GM23338 (cell line): Measurements from ENCODE around the gene PARL. TPM values are rescaled to one million over a fixed set of nuclear protein-coding genes. Genes with fewer than 3 reads are reported as not detected.

Experiments used
- ATAC-seq: fragments of 200-7000 bp; cut with Tn5 transposase; 3 replicates; pipeline ENCODE4 v1.9.1; 2020
- DNase-seq: peaks from one replicate; pipeline ENCODE4 v3.0.0-alpha.2; 2015; ENCODE audit warnings: low spot score
- H2AFZ ChIP-seq: fragments of 200-600 bp; sonication (generic); 2 replicates; pipeline ENCODE4 v1.8.0; 2016; ENCODE audit warnings: antibody characterized with exemption, mild to moderate bottlenecking, moderate library complexity
- H3F3A ChIP-seq: fragments of 200-600 bp; sonication (generic); replicated peaks from 2 replicates; pipeline ENCODE4 v1.8.0; 2017; ENCODE audit warnings: antibody characterized with exemption, mixed run types, low read depth
- H3K27ac ChIP-seq: fragments of 200-600 bp; sonication (generic); 2 replicates; pipeline ENCODE4 v1.6.1; 2016; ENCODE audit warnings: low read depth
- H3K27me3 ChIP-seq: fragments of 200-600 bp; sonication (generic); 2 replicates; pipeline ENCODE4 v1.8.0; 2016; ENCODE audit warnings: mild to moderate bottlenecking, mixed run types, moderate library complexity; ENCODE audit not compliant: insufficient read depth
- H3K36me3 ChIP-seq: fragments of 200-600 bp; sonication (generic); 2 replicates; pipeline ENCODE4 v1.8.0; 2016; ENCODE audit warnings: mild to moderate bottlenecking; ENCODE audit not compliant: insufficient read depth
- H3K4me1 ChIP-seq: fragments of 200-600 bp; sonication (generic); 2 replicates; pipeline ENCODE4 v1.8.0; 2016; ENCODE audit warnings: mild to moderate bottlenecking, moderate library complexity; ENCODE audit not compliant: insufficient read depth
- H3K4me2 ChIP-seq: fragments of 200-600 bp; sonication (generic); 2 replicates; pipeline ENCODE4 v1.7.1; 2017; ENCODE audit warnings: mixed run types
- H3K4me3 ChIP-seq: fragments of 200-600 bp; sonication (generic); 2 replicates; pipeline ENCODE4 v1.6.1; 2016; ENCODE audit warnings: mixed run types
- H3K79me2 ChIP-seq: fragments of 200-600 bp; sonication (generic); replicated peaks from 2 replicates; pipeline ENCODE4 v1.8.0; 2017; ENCODE audit warnings: mild to moderate bottlenecking; ENCODE audit not compliant: insufficient read depth
- H3K9me2 ChIP-seq: fragments of 200-600 bp; sonication (generic); 2 replicates; pipeline ENCODE4 v1.8.0; 2017; ENCODE audit not compliant: insufficient read depth
- H4K20me1 ChIP-seq: fragments of 200-600 bp; sonication (generic); replicated peaks from 2 replicates; pipeline ENCODE4 v1.8.0; 2017; ENCODE audit warnings: mild to moderate bottlenecking; ENCODE audit not compliant: insufficient read depth
- H3K27ac Mint-ChIP-seq: 2 replicates; pipeline ENCODE4 v1.8.0; 2020; ENCODE audit warnings: inconsistent platforms, mild to moderate bottlenecking, moderate library complexity, mixed read lengths
- H3K27me3 Mint-ChIP-seq: 3 replicates; pipeline ENCODE4 v1.8.0; 2022; ENCODE audit warnings: low read depth, mild to moderate bottlenecking, moderate library complexity, mixed read lengths, inconsistent platforms; ENCODE audit not compliant: insufficient read depth, poor library complexity
- H3K36me3 Mint-ChIP-seq: 3 replicates; pipeline ENCODE4 v1.8.0; 2021; ENCODE audit warnings: low read depth, mild to moderate bottlenecking, inconsistent platforms, moderate library complexity, mixed read lengths
- H3K4me1 Mint-ChIP-seq: 3 replicates; pipeline ENCODE4 v1.8.0; 2020; ENCODE audit warnings: mild to moderate bottlenecking, inconsistent platforms, mixed read lengths
- H3K4me3 Mint-ChIP-seq: 3 replicates; pipeline ENCODE4 v1.8.0; 2021; ENCODE audit warnings: moderate library complexity, mild to moderate bottlenecking, inconsistent platforms, mixed read lengths
- H3K9me3 Mint-ChIP-seq: 3 replicates; pipeline ENCODE4 v1.8.0; 2020; ENCODE audit warnings: moderate library complexity, mild to moderate bottlenecking, inconsistent platforms, mixed read lengths
- CREB1 ChIP-seq: fragments of 250-450 bp; sonication (Bioruptor Pico); IDR thresholded peaks from 2 replicates; pipeline ENCODE4 v1.5.0; 2020; ENCODE audit warnings: low read depth, mild to moderate bottlenecking, moderate library complexity
- CTCF ChIP-seq, 2 experiments: fragments of 200-600 bp in 1 of 2; sonication (generic) in 1 of 2; conservative IDR thresholded peaks; 2 replicates each; pipeline versions ENCODE4 v1.5.1 to v1.6.1; 2016 to 2017; ENCODE audit warnings: antibody characterized with exemption in 2 of 2, low read depth in 2 of 2, mild to moderate bottlenecking in 2 of 2, moderate library complexity in 1 of 2
- ETS1 ChIP-seq: IDR thresholded peaks from 2 replicates; pipeline ENCODE4 v1.6.1; 2016; ENCODE audit warnings: antibody characterized with exemption
- EZH2 ChIP-seq: fragments of 200-600 bp; sonication (generic); IDR thresholded peaks from one replicate; pipeline ENCODE4 v1.8.0; 2017; ENCODE audit warnings: antibody characterized with exemption, mild to moderate bottlenecking, low read depth; ENCODE audit not compliant: unreplicated experiment
- EZH2phosphoT487 ChIP-seq: fragments of 200-600 bp; sonication (generic); IDR thresholded peaks from one replicate; pipeline ENCODE4 v1.8.1; 2018; ENCODE audit warnings: antibody characterized with exemption; ENCODE audit not compliant: unreplicated experiment
- JUNB ChIP-seq: IDR thresholded peaks from one replicate; pipeline ENCODE4 v1.6.1; 2016; ENCODE audit warnings: antibody characterized with exemption; ENCODE audit not compliant: unreplicated experiment
- NANOG ChIP-seq: IDR thresholded peaks from 2 replicates; pipeline ENCODE4 v1.6.1; 2016; ENCODE audit warnings: antibody characterized with exemption, borderline replicate concordance
- POLR2AphosphoS5 ChIP-seq: IDR thresholded peaks from 2 replicates; pipeline ENCODE4 v1.6.1; 2016; ENCODE audit warnings: antibody characterized with exemption, low read depth
- REST ChIP-seq: IDR thresholded peaks from one replicate; pipeline ENCODE4 v1.6.1; 2018; ENCODE audit warnings: antibody characterized with exemption; ENCODE audit not compliant: unreplicated experiment
- STAT1 ChIP-seq: IDR thresholded peaks from one replicate; pipeline ENCODE4 v1.6.1; 2016; ENCODE audit warnings: antibody characterized with exemption; ENCODE audit not compliant: unreplicated experiment
- ZNF114 ChIP-seq: fragments of 250-450 bp; sonication (Bioruptor Pico); IDR thresholded peaks from 2 replicates; pipeline ENCODE4 v1.5.0; 2020; ENCODE audit warnings: mild to moderate bottlenecking, moderate library complexity
- ZNF331 ChIP-seq: fragments of 250-450 bp; sonication (Bioruptor Pico); IDR thresholded peaks from 2 replicates; pipeline ENCODE4 v1.5.0; 2020; ENCODE audit warnings: low read depth, mild to moderate bottlenecking, moderate library complexity
- polyA plus RNA-seq: library from polyadenylated mRNA; unstranded; fragments of >200 nt; fragmentation: Nextera tagmentation; extraction: Ambion mirVana; gene quantifications from 2 replicates; pipeline ENCODE4 v1.2.1, GENCODE V29; 2016
- total RNA-seq: library from RNA; depleted of rRNA; stranded (reverse); fragments of >200 nt; shearing (Covaris generic); gene quantifications from 2 replicates; pipeline ENCODE4 v1.2.3, GENCODE V29; 2014
- TF ChIP-seq, protein P1 (sequence below): fragments of 250-450 bp; sonication (Bioruptor Pico); IDR thresholded peaks from 2 replicates; pipeline ENCODE4 v1.5.0; 2020; ENCODE audit warnings: mild to moderate bottlenecking, moderate library complexity

The PARL gene
- total and polyA plus RNA-seq, 2 experiments from 2014 or later: 67.5 to 78.7 TPM

GRCh38 chr3:183879243-183879642 is 5.4 kb downstream of the PARL start:
- Histone ChIP-seq H3K27ac (no peak overlapping the region), H3K9me2 (no peaks in the 10 kb centered on the region), H3K4me1 (peaks cover 24% of the 10 kb centered on the region), H3K36me3 (no peaks in the 10 kb centered on the region; the same call in 1 of the 2 replicates), H3F3A (0 out of 2 replicates have a peak, but pooled peaks cover 2% of the 10 kb centered on the region), H2AFZ (no peak overlapping the region), H3K79me2 (peaks cover 99% of the 10 kb centered on the region), H4K20me1 (peaks cover 47% of the 10 kb centered on the region), H3K4me2 (no peak overlapping the region), H3K27me3 (no peaks in the 10 kb centered on the region), H3K4me3 (no peak overlapping the region)
- H3K4me1 Mint-ChIP-seq: peaks cover 26% of the 10 kb centered on the region
- no peak overlapping the region; the same call in 2 of the 3 replicates for H3K4me3 Mint-ChIP-seq
- H3K27me3 Mint-ChIP-seq: peaks cover 2% of the 10 kb centered on the region
- DNase-seq (no peak), ATAC-seq (no peak)
- H3K9me3 Mint-ChIP-seq: no peaks in the 10 kb centered on the region; the same call in 1 of the 3 replicates
- TF ChIP-seq REST (no peak), EZH2phosphoT487 (no peak), EZH2 (no peak), STAT1 (no peak), JUNB (no peak), POLR2AphosphoS5 (no peak), ZNF114 (no peak), NANOG (no peak), ZNF331 (CRISPR knock-in tag) (no peak), CTCF (conservative IDR thresholded peaks at IDR 0.05; ENCODE audit: low read depth in 2 of 2) (no peak), ETS1 (no peak), CREB1 (CRISPR knock-in tag) (no peak)
- TF ChIP-seq, protein P1, sequence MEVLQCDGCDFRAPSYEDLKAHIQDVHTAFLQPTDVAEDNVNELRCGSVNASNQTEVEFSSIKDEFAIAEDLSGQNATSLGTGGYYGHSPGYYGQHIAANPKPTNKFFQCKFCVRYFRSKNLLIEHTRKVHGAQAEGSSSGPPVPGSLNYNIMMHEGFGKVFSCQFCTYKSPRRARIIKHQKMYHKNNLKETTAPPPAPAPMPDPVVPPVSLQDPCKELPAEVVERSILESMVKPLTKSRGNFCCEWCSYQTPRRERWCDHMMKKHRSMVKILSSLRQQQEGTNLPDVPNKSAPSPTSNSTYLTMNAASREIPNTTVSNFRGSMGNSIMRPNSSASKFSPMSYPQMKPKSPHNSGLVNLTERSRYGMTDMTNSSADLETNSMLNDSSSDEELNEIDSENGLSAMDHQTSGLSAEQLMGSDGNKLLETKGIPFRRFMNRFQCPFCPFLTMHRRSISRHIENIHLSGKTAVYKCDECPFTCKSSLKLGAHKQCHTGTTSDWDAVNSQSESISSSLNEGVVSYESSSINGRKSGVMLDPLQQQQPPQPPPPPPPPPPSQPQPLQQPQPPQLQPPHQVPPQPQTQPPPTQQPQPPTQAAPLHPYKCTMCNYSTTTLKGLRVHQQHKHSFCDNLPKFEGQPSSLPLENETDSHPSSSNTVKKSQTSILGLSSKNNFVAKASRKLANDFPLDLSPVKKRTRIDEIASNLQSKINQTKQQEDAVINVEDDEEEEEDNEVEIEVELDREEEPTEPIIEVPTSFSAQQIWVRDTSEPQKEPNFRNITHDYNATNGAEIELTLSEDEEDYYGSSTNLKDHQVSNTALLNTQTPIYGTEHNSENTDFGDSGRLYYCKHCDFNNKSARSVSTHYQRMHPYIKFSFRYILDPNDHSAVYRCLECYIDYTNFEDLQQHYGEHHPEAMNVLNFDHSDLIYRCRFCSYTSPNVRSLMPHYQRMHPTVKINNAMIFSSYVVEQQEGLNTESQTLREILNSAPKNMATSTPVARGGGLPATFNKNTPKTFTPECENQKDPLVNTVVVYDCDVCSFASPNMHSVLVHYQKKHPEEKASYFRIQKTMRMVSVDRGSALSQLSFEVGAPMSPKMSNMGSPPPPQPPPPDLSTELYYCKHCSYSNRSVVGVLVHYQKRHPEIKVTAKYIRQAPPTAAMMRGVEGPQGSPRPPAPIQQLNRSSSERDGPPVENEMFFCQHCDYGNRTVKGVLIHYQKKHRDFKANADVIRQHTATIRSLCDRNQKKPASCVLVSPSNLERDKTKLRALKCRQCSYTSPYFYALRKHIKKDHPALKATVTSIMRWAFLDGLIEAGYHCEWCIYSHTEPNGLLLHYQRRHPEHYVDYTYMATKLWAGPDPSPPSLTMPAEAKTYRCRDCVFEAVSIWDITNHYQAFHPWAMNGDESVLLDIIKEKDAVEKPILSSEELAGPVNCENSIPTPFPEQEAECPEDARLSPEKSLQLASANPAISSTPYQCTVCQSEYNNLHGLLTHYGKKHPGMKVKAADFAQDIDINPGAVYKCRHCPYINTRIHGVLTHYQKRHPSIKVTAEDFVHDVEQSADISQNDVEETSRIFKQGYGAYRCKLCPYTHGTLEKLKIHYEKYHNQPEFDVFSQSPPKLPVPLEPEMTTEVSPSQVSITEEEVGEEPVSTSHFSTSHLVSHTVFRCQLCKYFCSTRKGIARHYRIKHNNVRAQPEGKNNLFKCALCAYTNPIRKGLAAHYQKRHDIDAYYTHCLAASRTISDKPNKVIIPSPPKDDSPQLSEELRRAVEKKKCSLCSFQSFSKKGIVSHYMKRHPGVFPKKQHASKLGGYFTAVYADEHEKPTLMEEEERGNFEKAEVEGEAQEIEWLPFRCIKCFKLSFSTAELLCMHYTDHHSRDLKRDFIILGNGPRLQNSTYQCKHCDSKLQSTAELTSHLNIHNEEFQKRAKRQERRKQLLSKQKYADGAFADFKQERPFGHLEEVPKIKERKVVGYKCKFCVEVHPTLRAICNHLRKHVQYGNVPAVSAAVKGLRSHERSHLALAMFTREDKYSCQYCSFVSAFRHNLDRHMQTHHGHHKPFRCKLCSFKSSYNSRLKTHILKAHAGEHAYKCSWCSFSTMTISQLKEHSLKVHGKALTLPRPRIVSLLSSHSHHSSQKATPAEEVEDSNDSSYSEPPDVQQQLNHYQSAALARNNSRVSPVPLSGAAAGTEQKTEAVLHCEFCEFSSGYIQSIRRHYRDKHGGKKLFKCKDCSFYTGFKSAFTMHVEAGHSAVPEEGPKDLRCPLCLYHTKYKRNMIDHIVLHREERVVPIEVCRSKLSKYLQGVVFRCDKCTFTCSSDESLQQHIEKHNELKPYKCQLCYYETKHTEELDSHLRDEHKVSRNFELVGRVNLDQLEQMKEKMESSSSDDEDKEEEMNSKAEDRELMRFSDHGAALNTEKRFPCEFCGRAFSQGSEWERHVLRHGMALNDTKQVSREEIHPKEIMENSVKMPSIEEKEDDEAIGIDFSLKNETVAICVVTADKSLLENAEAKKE (CRISPR knock-in tag): no peak
- no peak overlapping the region for H3K27ac Mint-ChIP-seq
- H3K36me3 Mint-ChIP-seq: no peaks in the 10 kb centered on the region; the same call in 2 of the 3 replicates
